HL-60 (cell line): Measurements from ENCODE around the gene PHACTR3.

Experiments
- CTCF ChIP-seq: IDR thresholded peaks from one replicate; pipeline ENCODE4 v1.5.1; 2011; ENCODE audit warnings: low read length, control low read depth, inconsistent platforms; ENCODE audit not compliant: insufficient read depth
- POLR2AphosphoS5 ChIP-seq: IDR thresholded peaks from 2 replicates; pipeline ENCODE4 v1.6.1; 2012; ENCODE audit warnings: low read depth

- TF ChIP-seq POLR2AphosphoS5 (no peak), CTCF (no peak)
These were observed 233.5 kb downstream of the PHACTR3 start for GRCh38 chr20:59837623-59838394.
